ENCODE data around the gene MACROH2A2.

DNA sequence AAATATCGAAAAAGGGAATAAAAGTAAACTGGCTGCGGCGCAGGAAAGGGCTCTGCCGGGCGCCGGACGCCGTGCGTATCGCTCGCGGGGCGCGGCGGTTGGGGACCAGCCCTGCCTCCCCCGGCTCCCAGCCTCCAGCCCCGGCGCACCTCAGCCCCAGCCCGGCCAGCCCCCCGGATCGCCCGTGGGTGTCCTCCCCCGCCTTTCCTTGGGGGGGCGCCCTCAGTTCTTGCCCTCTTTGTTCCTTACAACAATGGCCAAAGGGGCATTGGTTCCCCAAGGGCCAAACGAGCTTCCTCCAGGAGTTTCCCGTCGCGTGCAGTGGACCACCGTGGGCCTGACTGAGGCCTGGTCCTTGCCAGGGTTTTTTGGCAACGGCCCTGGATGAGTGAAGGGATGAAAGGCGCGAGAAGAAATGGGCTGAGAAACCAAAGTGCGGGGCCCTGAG is 1.2 kb downstream of the MACROH2A2 start:
- TF ChIP-seq, protein P1, sequence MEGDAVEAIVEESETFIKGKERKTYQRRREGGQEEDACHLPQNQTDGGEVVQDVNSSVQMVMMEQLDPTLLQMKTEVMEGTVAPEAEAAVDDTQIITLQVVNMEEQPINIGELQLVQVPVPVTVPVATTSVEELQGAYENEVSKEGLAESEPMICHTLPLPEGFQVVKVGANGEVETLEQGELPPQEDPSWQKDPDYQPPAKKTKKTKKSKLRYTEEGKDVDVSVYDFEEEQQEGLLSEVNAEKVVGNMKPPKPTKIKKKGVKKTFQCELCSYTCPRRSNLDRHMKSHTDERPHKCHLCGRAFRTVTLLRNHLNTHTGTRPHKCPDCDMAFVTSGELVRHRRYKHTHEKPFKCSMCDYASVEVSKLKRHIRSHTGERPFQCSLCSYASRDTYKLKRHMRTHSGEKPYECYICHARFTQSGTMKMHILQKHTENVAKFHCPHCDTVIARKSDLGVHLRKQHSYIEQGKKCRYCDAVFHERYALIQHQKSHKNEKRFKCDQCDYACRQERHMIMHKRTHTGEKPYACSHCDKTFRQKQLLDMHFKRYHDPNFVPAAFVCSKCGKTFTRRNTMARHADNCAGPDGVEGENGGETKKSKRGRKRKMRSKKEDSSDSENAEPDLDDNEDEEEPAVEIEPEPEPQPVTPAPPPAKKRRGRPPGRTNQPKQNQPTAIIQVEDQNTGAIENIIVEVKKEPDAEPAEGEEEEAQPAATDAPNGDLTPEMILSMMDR (IDR thresholded peaks at IDR 0.05; ENCODE audit: insufficient read depth, low read depth, low read length): no peak
- TF ChIP-seq EZH2 (IDR thresholded peaks at IDR 0.05; ENCODE audit: insufficient read depth, low read length): no peak

Data from astrocyte (in vitro differentiated cells and primary cell).